Measurements from ENCODE around the gene RNF208.

The RNF208 gene

DNA sequence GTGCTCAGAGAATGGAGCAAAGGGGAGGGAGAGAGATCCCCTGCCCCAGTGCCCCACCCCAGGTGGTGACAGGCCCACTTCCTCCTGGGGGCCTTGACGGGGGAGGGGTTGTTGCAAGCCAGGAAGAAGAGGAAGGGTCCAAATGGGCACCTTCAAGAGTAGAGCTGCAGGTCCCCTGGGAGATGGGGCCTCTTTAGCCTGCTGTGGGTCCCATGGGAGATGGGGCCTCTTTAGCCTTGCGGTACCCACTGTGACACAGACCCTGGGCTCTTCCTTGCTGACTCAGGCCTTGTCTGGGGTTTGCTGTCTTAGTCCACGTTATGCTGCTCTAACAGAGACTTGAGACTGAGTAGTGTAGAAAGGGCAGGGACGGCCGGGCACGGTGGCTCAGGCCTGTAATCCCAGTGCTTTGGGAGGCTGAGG, 45.9 kb upstream of the RNF208 start:
- no peak for TF ChIP-seq CTCF (IDR thresholded peaks at IDR 0.05; ENCODE audit: control extremely low read depth, extremely low read depth, low read depth, missing control alignments)
- ChIA-PET POLR2A (interaction anchor here (1.0 to 1.2 kb wide), 2 partner anchors 25 to 27 kb away, joined by 3 to 6 read pairs; partner anchors contain the start of gene TUBB4B), CTCF (interaction anchor here (0.9 to 1.3 kb wide), 4 partner anchors 9 to 239 kb away, joined by 3 to 4 read pairs (median 4); partner anchors contain the start of gene TOR4A)
- no peak for DNase-seq (ENCODE audit: extremely low spot score)

DNA sequence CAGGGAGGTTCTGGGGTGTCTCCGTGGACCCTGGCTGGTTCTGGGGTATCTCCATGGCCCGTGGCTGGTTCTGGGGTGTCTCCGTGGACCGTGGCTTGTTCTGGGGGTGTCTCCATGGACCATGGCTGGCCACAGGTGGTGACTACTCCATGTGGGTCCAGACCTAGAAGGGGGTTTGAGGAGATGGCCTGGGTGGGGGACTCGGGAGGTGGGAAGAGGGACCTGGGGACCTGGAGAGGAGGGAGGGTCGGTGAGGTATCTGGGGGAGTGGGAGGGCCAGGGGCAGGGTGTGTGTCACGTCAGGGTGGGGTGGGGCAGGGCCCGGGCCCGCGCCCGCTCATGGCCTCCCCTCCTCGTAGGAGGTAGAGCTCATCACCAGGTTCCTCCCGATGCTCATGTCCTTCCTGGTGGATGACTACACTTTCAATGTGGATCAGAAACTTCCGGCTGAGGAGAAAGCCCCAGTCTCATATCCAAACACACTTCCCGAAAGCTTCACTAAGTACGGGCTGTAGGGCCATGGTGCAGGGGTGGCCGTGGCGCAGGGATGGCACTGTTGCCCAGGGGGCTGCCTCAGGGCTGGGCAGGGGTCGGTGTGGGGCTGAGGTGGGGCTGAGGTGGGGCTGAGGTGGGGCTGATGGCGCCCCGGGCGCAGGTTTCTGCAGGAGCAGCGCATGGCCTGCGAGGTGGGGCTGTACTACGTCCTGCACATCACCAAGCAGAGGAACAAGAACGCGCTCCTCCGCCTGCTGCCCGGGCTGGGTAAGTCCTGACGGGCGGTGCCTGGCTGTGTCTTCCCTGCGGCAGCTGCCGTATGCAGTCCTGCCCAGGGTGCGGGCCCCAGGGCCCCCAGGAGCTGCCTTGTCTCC, 44.8 kb upstream of the RNF208 start:
- DNase-seq (ENCODE audit: extremely low spot score): no peak
- TF ChIP-seq CTCF (IDR thresholded peaks at IDR 0.05; ENCODE audit: control extremely low read depth, extremely low read depth, low read depth, missing control alignments): no peak
- POLR2A ChIA-PET: interaction anchor here (1.2 kb wide), 1 partner anchor 24 kb away, joined by 6 read pairs; no protein-coding TSS in a partner anchor
- CTCF ChIA-PET: interaction anchor here (0.9 to 1.8 kb wide), 5 partner anchors 10 to 238 kb away, joined by 3 to 4 read pairs (median 4); partner anchors contain the start of gene TOR4A

- POLR2A ChIA-PET: interaction anchor here (2.1 kb wide), 1 partner anchor 26 kb away, joined by 5 read pairs; no protein-coding TSS in a partner anchor
- no peak for TF ChIP-seq CTCF (IDR thresholded peaks at IDR 0.05; ENCODE audit: control extremely low read depth, extremely low read depth, low read depth, missing control alignments)
- CTCF ChIA-PET: interaction anchor here (1.8 kb wide), 1 partner anchor 21 kb away, joined by 4 read pairs; no protein-coding TSS in a partner anchor
- DNase-seq (ENCODE audit: extremely low spot score): no peak
These were observed 44.1 kb upstream of the RNF208 start for GRCh38 chr9:137266162-137266527.

DNA sequence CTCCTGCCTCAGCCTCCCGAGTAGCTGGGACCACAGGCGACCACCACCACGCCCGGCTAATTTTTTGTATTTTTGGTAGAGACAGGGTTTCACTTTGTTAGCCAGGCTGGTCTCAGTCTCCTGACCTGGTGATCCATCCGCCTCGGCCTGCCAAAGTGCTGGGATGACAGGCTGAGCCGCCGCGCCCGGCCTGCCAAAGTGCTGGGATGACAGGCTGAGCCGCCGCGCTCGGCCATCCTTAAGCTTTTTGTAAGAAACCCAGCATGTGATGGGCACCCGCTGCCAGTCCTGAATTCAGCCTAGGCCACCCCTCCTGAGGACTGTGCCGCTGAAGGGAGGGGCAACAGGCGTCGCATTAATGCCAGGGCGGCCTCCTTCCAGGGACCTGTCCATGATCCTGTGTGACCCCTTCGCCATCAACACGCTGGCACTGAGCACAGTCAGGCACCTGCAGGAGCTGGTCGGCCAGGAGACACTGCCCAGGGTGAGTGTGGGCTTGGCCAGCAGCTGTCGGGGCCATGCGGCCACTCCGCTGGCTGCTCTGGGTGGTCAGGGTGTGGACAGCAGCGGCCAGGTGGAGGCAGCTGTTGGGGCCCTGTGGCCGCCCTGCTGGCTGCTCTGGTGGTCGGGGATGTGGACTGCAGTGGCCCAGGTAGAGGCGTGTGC, 43.6 kb upstream of the RNF208 start:
- POLR2A ChIA-PET: interaction anchor here (0.7 to 2.1 kb wide), 2 partner anchors 23 to 25 kb away, joined by 3 to 5 read pairs; no protein-coding TSS in a partner anchor
- DNase-seq (ENCODE audit: extremely low spot score): no peak
- TF ChIP-seq CTCF (IDR thresholded peaks at IDR 0.05; ENCODE audit: control extremely low read depth, extremely low read depth, low read depth, missing control alignments): no peak
- CTCF ChIA-PET: interaction anchor here (0.7 to 1.8 kb wide), 3 partner anchors 21 to 77 kb away, joined by 3 to 5 read pairs (median 4); partner anchors contain the start of genes ANAPC2 and SSNA1

- ChIA-PET POLR2A (interaction anchor here (2.1 kb wide), 1 partner anchor 24 kb away, joined by 5 read pairs; no protein-coding TSS in a partner anchor), CTCF (interaction anchor here (1.3 to 1.6 kb wide), 2 partner anchors 28 to 159 kb away, joined by 3 to 5 read pairs; partner anchors contain the start of genes EXD3 and NOXA1)
- DNase-seq (ENCODE audit: extremely low spot score): no peak
- TF ChIP-seq CTCF (IDR thresholded peaks at IDR 0.05; ENCODE audit: control extremely low read depth, extremely low read depth, low read depth, missing control alignments): no peak
These were observed 42.0 kb upstream of the RNF208 start for GRCh38 chr9:137264067-137264466.

DNA sequence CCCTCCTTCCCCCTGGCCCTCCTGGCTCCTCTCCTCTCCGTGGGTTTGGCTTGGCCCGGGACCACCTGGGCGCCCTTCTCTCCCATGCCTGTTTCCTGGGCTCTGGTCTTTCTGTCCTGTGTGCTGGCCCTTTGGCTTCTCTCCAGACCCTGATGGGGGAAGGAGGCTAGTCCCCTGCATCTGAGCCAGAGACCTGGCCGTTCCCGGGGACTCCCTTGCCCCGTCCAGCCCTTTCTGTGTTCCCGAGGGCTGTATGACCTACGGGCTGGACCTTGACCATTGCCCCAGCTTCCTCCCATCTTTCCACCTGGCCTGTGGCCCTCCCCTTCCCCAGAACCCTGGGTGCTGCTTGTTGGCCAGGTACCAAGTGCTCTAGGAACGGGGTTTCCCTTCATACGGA, 41.5 kb upstream of the RNF208 start:
- no peak for TF ChIP-seq CTCF (IDR thresholded peaks at IDR 0.05; ENCODE audit: control extremely low read depth, extremely low read depth, low read depth, missing control alignments)
- POLR2A ChIA-PET: no interaction called here
- DNase-seq (ENCODE audit: extremely low spot score): no peak
- CTCF ChIA-PET: interaction anchor here (1.1 to 1.3 kb wide), 3 partner anchors 9 to 160 kb away, joined by 3 read pairs; partner anchors contain the start of genes EXD3, NOXA1 and RNF224

All from GM10248 (cell line).